ENCODE results near the gene NUAK2.

NUAK2 gene

DNA sequence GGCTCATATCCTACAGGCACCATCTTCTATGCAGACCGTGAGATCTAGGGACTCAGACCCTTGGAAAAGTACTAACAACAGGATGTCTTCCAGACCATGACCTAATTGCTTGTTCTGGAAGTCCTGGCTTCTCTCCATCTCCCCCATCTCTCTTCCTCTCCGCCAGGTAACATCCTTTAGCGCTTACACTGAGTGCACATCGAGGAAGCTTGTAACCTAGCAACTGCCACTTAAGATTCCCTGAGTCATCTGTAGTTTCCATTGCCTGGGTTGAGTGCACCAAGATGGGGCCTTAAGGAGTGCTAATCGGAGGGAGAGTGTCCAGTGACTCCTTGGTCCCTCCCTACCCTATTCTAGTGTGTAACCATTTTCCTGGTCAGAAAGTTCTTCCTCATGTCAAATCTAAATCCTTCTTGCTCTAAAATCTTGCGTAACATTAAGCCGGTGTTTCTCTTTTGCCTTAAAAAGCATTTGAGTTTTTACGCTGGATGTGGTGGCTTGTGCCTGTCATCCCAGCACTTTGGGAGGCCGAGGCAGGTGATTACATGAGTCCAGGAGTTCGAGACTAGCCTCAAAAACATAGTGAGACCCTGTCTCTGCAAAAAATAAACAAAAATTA lies 25.5 kb upstream of the NUAK2 start:
- no peak for DNase-seq (ENCODE audit: low read depth, low spot score)

DNA sequence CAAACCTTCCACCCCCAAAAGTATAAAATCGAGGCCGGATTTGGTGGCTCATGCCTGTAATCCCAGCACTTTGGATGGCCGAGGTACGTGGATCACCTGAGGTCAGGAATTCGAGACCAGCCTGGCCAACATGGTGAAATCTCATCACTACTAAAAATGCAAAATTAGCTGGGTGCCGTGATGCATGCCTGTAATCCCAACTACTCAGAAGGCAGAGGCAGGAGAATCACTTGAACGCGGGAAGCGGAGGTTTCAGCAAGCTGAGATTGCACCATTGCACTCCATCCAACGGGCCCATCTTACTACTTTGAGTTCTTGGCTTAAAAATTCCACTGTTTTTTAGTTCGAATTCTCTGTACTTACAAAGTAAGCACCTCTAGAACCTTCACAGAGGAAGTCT lies 24.2 kb upstream of the NUAK2 start:
- no peak for DNase-seq (ENCODE audit: low read depth, low spot score)

- no peak for DNase-seq (ENCODE audit: low read depth, low spot score)
These were observed 22.8 kb upstream of the NUAK2 start for GRCh38 chr1:205344066-205344928.

- DNase-seq (ENCODE audit: low read depth, low spot score): no peak
These were observed 22.0 kb upstream of the NUAK2 start for GRCh38 chr1:205343431-205344065.

- DNase-seq (ENCODE audit: low read depth, low spot score): no peak
These were observed 21.4 kb upstream of the NUAK2 start for GRCh38 chr1:205342986-205343385.

DNA sequence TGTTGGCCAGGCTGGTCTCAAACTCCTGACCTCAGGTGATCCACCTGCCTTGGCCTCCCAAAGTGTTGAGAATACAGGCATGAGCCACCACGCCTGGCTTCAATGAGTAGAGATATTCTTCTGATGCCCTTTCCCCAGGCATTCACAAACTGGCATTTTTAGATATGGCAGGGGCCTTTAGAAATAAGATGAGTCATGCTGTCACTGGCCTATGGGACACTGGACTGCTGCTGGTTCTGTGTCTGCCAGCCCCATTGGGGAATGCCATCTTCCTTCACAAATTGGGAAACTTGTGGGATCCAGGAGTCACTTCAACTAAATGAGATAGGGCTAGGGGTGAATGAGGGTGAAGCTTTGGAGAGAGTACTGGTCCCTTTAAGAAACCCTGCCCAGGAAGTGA lies 19.1 kb upstream of the NUAK2 start:
- DNase-seq (ENCODE audit: low read depth, low spot score): no peak

GRCh38 chr1:205339717-205340116 lies 18.2 kb upstream of the NUAK2 start:
- DNase-seq (ENCODE audit: low read depth, low spot score): no peak

DNA sequence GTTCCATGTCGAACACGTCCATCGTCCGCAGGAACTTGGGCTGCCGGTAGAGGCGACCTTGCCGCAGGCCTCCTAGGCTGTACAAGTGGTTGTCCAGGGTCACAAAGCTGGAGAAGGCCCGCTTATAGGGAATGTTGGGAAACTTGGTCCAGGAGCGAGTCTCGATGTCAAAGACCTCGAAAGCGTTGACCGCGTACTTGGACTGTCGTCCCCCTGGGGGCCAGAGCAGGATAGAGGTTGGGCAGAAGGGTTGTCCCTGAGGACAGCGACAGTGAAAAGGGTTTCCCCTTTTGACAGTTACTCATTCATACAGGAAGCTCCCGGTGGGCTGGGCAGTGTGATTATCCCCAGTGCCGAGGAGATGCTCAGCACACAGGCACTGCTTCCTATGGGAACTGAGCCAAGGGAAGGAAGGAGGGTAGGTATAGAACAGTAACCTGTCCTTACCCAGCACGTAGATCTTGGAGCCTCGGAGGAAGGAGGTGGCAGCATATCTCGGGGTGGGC lies 17.7 kb upstream of the NUAK2 start:
- no peak for DNase-seq (ENCODE audit: low read depth, low spot score)

- no peak for DNase-seq (ENCODE audit: low read depth, low spot score)
These were observed 16.5 kb upstream of the NUAK2 start for GRCh38 chr1:205338011-205338410.

- no peak for DNase-seq (ENCODE audit: low read depth, low spot score)
These were observed 15.9 kb upstream of the NUAK2 start for GRCh38 chr1:205337481-205337880.

DNA sequence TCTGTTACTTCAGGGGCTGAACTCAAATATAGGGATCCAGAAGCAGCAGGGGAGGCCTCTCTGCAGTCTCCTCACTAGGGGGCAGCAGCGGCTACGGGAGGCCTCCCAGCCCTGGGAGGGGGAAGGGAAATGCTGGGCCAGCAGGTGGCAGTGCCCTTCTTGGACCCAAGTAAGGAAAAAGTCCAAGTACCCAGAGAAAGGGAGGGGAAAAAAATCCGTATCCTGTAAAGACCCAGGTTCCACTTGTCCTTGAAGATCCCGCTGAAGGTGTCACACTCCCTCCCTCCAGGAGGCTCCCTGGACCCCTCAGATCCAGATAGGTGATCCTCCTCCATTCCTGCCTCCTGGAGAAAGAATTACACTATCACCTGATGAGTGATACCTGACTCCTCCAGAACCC lies 14.1 kb upstream of the NUAK2 start:
- DNase-seq (ENCODE audit: low read depth, low spot score): peak; percentile 35

DNA sequence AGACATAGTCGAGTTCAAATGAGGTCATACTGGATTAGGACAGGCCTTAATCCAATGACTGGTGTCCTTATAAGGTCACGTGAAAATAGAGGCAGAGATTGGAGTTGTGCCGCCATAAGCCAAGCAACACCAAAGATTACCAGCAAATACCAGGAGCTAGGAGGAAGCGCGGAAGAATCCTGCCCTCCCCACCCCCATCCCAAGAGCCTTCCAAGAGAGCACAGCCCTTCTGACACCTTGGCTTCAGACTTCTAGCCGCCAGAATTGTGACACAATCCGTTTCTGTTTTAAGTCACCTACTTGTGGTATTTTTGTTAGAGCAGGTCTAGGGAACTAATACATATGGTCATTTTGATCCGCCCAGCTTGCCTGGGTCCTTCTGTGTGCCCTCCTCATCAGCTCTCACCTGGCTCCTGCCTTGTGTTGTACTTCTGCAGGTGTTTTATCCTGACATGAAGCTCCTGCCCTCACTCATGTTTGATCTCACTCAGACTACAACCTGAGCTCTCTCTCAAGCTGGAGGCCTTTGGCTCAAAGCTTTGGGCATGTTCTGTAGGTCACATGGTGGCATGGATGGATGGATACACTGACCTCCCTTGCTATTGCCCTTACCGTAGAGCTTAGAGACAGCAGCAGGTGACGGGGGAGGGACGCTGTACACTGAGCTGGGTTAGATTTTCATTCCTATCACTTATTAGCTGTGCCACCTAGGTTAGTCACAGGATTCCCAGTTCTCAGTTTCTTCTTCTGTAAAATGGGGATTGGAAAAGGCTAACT lies 10.7 kb upstream of the NUAK2 start:
- no peak for DNase-seq (ENCODE audit: low read depth, low spot score)

GRCh38 chr1:205330150-205330549 lies 8.6 kb upstream of the NUAK2 start:
- no peak for DNase-seq (ENCODE audit: low read depth, low spot score)

DNA sequence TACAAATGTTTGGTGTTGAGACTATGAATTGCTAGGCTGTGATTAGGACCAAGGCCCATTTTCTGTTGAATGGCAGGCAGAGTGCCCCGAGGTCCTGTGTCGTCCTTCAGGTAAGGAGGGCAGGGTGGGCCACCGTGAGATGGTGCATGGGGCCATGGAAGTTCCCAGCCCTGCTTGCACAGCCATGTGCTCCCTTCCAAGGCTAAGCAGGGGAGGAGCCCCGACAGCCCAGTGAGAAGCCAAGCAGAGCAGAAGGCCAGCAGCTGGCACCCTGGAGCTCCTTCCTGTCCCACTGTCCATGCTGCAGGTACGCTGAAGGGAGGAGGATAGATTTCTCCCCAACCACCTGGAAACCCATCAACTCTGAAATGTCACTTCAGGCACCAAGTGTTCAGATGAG lies 8.2 kb upstream of the NUAK2 start:
- DNase-seq (ENCODE audit: low read depth, low spot score): no peak

- no peak for DNase-seq (ENCODE audit: low read depth, low spot score)
These were observed 6.9 kb upstream of the NUAK2 start for GRCh38 chr1:205328476-205328875.

DNA sequence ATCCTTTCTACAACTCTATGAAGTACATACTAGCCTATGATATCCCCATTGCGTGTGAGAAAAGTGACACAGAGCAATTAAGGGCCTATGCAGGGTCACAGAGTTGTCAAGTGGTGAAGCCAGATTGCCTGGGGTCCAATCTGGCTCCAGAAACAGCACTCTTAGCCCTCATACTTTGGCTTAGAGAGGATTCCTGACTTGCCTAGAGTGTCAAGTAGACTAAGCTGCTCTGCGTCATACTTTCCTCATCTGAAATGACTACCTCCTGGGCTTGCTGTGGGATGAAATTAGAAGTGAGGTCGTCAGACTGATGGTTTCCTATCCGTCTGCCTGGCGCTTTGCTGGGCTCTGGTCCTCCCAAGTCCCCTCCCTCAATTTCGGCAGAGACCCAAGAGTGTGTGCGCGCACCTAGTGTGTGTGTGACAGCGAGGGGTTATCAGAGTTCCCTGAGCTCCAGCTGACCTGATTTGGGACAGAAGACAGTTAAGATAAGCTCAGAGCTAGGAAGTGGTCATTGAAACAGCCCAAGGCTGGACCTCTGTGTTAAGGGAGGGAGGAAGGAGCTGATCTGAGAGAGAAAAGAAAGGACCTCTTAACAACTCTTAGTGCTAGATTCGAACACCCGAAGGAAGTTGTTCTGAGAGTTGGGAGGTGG lies 5.4 kb upstream of the NUAK2 start:
- DNase-seq (ENCODE audit: low read depth, low spot score): no peak

DNA sequence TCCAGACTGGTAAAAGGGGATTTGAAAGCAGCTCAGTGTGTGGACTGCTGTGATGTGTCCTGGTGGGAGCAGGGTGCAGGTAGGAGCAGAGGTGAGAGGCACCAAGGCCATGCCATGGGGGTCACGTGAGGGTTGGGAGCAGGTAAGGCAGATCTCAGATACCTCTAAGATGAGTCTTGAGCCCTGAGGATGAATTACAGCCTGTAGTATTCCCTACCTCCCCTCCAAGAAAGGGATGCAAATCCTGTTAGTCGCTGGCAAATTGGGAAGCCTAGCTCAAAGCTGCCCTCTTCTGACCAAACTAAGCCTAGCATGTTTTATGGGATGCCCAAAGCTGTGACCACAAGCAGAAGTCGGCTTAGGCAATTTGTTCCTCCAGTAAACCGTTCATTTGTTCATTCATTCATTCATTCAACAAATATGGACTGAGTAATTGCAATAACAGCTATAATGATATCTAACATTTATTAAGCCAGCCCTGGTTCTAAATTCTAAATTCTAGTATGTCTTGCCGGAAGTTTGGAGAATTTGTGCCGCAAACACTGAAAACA lies 3.9 kb upstream of the NUAK2 start:
- no peak for DNase-seq (ENCODE audit: low read depth, low spot score)

GRCh38 chr1:205324781-205325180 lies 3.2 kb upstream of the NUAK2 start:
- DNase-seq (ENCODE audit: low read depth, low spot score): no peak

DNA sequence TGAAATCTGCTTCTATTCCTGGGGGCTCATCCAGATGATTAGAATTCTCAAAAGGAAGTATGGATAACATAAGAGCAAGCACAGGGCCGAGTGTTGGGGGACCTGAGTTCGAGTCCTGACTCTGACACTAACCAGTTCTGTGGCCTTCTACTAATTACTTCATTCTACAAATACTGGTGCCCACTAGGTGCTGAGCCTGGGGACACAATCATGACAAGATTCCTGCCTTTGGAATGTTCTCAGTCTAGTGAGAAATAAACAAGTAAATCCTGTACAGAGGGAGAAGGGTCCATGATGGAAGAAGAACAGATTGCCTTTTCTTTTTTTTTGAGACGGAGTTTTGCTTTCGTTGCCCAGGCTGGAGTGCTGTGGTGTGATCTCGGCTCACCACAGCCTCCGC lies 2.2 kb upstream of the NUAK2 start:
- DNase-seq (ENCODE audit: low read depth, low spot score): no peak

GRCh38 chr1:205321959-205322283 lies 376 bp upstream of the NUAK2 start:
- DNase-seq (ENCODE audit: low read depth, low spot score): no peak

Data from activated naive CD8-positive, alpha-beta T cell treated with anti-CD3 and anti-CD28 coated beads, Interleukin-2, amount 50 U/mL, for 16 hours (primary cell).